NB4 (cell line): ENCODE measurements around the gene SMOC2.

Source experiments
- POLR2A ChIP-seq: IDR thresholded peaks from 2 replicates; pipeline ENCODE4 v1.6.1; 2011; ENCODE audit warnings: mild to moderate bottlenecking; ENCODE audit not compliant: insufficient read length; ENCODE audit errors: extremely low read depth
- TF ChIP-seq, protein P1 (sequence below): IDR thresholded peaks from one replicate; pipeline ENCODE4 v1.5.1; 2012; ENCODE audit warnings: low read depth, low read length
- TF ChIP-seq, protein P2 (sequence below): IDR thresholded peaks from 2 replicates; pipeline ENCODE4 v1.6.1; 2011; ENCODE audit warnings: low read depth, low read length

DNA sequence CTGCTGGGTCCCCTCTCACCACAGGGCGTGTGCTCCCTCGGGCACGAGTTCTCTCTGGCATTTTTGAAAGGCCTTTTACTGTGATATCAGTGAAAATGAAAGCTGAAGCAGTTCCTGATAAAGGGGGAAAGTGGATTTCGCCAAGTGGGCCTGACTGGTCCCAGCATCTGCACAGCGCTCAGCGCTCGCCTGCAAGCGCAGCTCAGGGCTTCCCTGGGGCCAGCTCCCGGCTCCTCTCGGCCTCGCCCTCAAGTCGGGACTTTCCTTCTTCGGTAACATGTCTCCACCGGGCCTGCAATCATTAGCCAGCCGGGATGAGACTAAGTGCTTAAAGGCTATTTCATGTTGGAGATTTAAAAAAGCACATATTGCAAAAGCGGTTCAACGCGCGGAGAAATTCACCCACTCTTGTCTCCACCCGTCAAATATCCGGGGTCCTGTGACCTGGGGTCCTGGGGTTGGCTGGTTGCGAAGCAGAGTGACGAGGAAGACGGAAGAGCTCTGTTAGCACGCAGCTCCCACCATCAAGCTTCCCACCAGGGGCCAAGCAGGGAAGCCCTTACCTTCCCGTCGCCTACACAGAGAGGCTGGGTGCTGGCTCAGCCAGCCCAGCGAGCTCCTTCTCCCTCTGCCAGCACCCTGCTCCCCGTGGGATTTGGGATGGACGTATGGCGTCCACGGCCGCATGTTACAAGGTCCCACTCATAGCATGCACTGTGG is 114.1 kb downstream of the SMOC2 start:
- TF ChIP-seq, protein P1, sequence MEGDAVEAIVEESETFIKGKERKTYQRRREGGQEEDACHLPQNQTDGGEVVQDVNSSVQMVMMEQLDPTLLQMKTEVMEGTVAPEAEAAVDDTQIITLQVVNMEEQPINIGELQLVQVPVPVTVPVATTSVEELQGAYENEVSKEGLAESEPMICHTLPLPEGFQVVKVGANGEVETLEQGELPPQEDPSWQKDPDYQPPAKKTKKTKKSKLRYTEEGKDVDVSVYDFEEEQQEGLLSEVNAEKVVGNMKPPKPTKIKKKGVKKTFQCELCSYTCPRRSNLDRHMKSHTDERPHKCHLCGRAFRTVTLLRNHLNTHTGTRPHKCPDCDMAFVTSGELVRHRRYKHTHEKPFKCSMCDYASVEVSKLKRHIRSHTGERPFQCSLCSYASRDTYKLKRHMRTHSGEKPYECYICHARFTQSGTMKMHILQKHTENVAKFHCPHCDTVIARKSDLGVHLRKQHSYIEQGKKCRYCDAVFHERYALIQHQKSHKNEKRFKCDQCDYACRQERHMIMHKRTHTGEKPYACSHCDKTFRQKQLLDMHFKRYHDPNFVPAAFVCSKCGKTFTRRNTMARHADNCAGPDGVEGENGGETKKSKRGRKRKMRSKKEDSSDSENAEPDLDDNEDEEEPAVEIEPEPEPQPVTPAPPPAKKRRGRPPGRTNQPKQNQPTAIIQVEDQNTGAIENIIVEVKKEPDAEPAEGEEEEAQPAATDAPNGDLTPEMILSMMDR = no peak
- TF ChIP-seq POLR2A = no peak
- TF ChIP-seq, protein P2, sequence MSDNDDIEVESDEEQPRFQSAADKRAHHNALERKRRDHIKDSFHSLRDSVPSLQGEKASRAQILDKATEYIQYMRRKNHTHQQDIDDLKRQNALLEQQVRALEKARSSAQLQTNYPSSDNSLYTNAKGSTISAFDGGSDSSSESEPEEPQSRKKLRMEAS = no peak
